ENCODE measurements around the gene HOXB3. TPM values are rescaled to one million over a fixed set of nuclear protein-coding genes. Genes with fewer than 3 reads are reported as not detected.
A peak's percentile ranks its signal among the peaks of the same experiment; 100 is the strongest.

Gene HOXB3
- polyA plus RNA-seq, 3 donors, result 135 to 254 (median 222) TPM

DNA sequence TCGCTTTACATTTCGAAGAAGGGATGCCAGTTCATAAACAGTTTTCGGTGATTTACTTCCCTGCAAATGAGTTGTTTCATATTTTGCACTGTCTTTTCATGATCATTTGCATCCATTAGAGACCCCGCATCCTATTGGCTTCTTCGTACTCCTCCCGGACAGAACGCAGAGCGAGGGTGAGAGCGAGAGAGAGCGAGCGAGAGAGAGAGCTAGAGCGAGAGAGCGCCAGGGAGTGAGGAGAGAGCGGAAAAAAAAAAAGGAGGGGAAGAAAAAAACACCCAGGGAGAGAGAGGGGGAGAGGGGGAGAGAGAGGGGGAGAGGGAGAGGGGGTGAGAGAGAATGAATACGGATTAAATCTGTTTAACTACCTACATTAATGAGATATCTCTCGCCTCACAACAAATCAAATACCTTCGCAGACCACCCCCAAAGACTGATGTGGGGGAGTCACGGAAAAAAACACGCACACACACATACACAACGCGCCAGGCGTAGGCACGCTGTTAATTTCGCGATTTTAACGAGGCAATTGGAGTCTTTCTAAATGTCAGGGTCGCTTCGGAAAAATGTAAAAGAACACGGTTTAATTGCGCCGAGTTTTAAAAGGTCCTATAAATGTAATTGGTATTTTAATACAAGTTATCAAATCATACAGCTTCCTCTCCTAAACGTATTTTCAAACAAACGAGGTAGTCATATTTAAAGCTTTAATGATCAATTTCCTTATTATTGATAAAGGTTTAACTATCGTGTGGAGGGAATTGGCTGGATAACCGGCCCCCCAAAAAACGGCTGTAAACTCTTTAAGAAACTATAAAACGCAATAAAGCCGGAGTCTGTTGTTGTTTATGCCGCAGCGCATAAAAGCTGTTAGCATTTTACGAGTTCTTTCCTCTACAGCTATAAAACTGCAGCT is 25.3 kb upstream of the HOXB3 start, which contains the start of gene HOXB8:
HOXB8 (minus strand) TSS at position 246 of the 916 bp plus-strand sequence. CDS start 588 bp downstream, outside the sequence.
- DNase-seq, result no peak

- no peak for DNase-seq
These were observed 24.0 kb upstream of the HOXB3 start for GRCh38 chr17:48613862-48614694.

DNA sequence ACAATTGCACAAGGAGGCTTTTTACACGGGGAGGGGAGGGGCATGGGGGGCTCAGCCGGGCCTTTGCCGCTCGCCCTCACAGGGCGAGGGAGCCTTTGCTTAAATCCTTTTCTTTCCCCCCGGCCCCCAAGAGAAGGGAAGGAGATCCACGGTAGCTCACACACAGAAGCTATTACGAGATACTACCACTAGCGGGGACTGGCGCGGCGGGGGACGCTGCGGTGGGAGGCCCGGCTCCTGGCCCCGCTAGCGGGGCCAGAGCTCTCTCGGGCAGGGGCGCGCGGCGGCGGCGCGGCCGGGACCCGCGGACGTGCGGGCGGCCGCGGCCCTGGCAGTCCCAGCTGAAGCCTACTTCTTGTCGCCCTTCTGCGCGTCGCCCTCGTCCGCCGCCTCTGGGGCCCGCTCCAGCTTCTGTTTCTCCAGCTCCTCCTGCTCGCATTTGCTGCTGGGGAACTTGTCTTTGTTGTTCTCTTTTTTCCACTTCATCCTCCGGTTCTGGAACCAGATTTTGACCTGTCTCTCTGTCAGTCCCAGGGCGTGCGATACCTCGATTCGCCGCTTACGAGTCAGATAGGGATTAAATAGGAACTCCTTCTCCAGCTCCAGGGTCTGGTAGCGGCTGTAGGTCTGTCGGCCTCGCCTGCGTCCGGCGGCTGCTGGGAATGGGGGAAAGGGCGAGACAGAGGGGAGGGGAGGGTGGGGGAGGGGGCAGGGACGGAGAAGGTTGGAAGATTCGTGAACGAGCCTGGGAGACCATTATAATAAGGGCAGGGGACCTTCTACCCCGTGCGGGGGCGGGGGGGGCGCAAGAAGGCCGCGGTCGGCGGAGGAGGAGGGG is 23.0 kb upstream of the HOXB3 start:
- DNase-seq, result no peak

- no peak for DNase-seq
These were observed 22.4 kb upstream of the HOXB3 start for GRCh38 chr17:48612456-48612853.

GRCh38 chr17:48611681-48612455 is 21.8 kb upstream of the HOXB3 start:
- DNase-seq, result peak; percentile 88

DNA sequence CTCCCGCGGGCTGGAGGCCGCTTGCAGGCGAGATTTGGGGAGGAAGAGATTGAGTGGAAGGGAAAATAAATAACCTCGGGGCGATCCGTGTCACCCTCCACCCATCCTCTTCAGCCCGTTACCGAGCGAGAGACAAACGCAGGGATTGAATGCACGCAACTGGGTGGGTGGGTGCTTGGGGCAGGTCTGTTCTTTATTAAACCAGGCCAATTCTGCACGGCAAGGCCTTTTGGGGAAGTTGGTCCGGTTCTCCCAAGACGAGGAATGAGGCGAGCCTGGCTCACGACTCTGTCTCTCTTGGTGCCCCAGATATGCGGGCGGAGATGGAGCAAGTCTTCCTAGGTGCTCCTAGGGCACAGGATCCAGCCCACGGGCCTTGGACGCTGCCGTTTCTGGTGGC is 21.2 kb upstream of the HOXB3 start:
- no peak for DNase-seq

- DNase-seq, result no peak
These were observed 20.5 kb upstream of the HOXB3 start, which contains the start of gene HOXB7 for GRCh38 chr17:48610282-48611211. Gene HOXB7 (minus strand): TSS chr17:48611017. CDS start chr17:48610918, 99 bp downstream.

- no peak for DNase-seq
These were observed 19.8 kb upstream of the HOXB3 start for GRCh38 chr17:48609759-48610281.

DNA sequence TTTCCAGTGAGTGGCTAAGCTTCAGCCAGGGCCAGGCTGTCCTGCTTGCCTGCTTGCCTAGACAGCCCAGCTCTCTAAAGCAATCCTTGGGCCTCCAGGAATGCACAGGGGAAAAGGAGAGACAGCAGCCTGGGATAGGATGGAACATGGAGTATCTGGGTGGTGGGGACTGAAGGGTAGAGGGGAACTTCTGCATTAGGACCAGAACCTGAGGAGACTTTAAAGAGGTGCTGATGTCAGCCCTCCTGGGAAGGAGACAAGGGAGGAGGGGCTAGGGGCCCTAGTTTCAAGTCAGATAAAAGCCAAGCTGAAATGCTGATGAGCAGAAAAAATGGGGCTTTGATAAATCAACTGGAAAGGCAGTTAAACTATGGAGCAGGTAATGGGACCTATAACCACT is 19.0 kb upstream of the HOXB3 start:
- DNase-seq, result no peak

- no peak for DNase-seq
These were observed 18.4 kb upstream of the HOXB3 start for GRCh38 chr17:48608494-48608834.

DNA sequence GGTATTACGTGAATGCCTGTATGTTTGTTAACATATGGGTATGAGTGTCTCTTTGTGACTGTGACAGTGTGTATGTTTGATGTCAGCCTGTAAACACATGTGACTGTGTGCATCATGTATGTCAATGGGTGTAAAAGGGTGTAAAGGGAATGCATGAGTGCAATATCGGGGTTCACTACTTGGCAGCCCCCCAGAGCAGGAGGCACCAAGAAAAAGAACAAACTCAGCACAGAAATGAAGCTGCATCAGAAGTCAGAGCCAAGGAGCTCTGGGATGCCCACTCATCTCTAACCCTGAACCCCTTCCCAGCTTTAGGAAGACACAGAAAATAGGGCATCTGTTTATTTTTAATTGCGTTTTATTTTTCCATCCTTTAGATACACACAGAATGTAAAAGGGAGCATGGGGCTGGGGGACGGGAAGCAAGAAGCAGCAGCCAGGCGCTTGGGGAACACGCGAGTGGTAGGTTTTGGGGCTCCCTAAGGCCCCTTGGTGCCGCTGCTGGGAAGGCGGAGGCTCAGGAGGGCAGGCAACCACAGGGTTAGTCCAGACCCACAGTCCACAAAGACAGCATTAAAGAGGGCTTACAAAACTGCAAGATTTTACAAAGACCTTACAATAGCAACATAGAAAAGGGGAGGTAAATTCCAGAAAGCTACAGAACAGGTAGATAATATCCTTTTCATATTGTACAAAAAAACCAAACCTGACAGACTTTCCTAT is 17.0 kb upstream of the HOXB3 start:
- no peak for DNase-seq

- DNase-seq, result no peak
These were observed 16.2 kb upstream of the HOXB3 start for GRCh38 chr17:48605991-48606891.

GRCh38 chr17:48605409-48605919 is 15.4 kb upstream of the HOXB3 start:
- DNase-seq, result no peak

- DNase-seq, result peak; percentile 91
These were observed 14.8 kb upstream of the HOXB3 start, which contains the start of gene HOXB6 for GRCh38 chr17:48604770-48605329. Gene HOXB6 (minus strand): TSS chr17:48604986. CDS start chr17:48598150, 6,836 bp downstream.

- DNase-seq, result no peak
These were observed 14.1 kb upstream of the HOXB3 start for GRCh38 chr17:48603959-48604769.
